HL-60 (cell line): ENCODE data around the gene OR6X1.

Experiments
- DNase-seq, 2 experiments: peaks; one replicate each; pipeline ENCODE4 v3.0.0-alpha.2; 2010 to 2020; ENCODE audit warnings: low read depth in 1 of 2, low spot score in 1 of 2
- H3K27ac ChIP-seq: fragments of 250-450 bp; sonication (Bioruptor Pico); replicated peaks from 2 replicates; pipeline ENCODE4 v1.5.1; 2020; ENCODE audit warnings: mild to moderate bottlenecking, moderate library complexity
- H3K27me3 ChIP-seq: fragments of 250-450 bp; sonication (Bioruptor Pico); 2 replicates; pipeline ENCODE4 v1.5.1; 2021; ENCODE audit warnings: mild to moderate bottlenecking, moderate library complexity; ENCODE audit not compliant: insufficient read depth, poor library complexity, severe bottlenecking
- H3K4me3 ChIP-seq: replicated peaks from 2 replicates; pipeline ENCODE4 v1.5.1; 2011; ENCODE audit warnings: mild to moderate bottlenecking, control low read depth, low read length; ENCODE audit not compliant: insufficient read depth
- GABPA ChIP-seq: IDR thresholded peaks from 2 replicates; pipeline ENCODE4 v1.6.1; 2012; ENCODE audit warnings: low read depth
- POLR2AphosphoS5 ChIP-seq: IDR thresholded peaks from 2 replicates; pipeline ENCODE4 v1.6.1; 2012; ENCODE audit warnings: low read depth
- REST ChIP-seq: IDR thresholded peaks from 2 replicates; pipeline ENCODE4 v1.6.1; 2012; ENCODE audit warnings: low read depth; ENCODE audit not compliant: insufficient replicate concordance
- SPI1 ChIP-seq: IDR thresholded peaks from 2 replicates; pipeline ENCODE4 v1.6.1; 2012; ENCODE audit warnings: low read depth, mild to moderate bottlenecking, borderline replicate concordance
- long read RNA-seq: library from polyadenylated mRNA; unstranded; transcript quantifications from one replicate; pipeline ENCODE4 v2.0.0, GENCODE V29; 2020
- TF ChIP-seq, protein P1 (sequence below): IDR thresholded peaks from one replicate; pipeline ENCODE4 v1.5.1; 2011; ENCODE audit warnings: low read length, control low read depth, inconsistent platforms; ENCODE audit not compliant: insufficient read depth

Gene OR6X1
- long read RNA-seq, result 0 reads

DNA sequence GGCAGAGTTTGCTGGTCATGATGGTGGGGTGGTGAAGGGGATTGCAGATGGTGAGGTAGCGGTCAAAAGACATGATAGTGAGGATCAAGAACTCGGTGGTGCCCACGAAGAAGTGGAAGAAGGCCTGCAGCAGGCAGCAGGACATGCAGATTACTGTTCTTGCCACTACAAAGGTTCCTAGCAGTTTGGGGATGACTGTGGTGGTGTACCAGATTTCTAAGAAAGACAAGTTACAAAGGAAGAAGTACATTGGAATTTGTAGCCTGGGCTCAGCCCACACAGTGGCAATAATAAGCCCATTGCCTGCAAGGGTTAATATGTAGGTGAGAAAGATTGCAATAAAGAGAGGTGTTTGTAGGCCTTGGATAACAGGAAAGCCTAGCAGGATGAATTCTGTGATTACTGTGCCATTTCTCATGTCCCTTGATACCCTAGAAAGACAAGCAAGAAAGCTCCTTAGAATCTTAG lies at the start of gene OR6X1:
Gene OR6X1, minus strand, starts transcription at position 418 of the 468 bp plus-strand sequence. Its CDS starts 0 bp downstream, at position 418.
- no peaks in the 10 kb centered on the region for H3K27me3 ChIP-seq
- no peak within 1 kb of the TSS for H3K27ac ChIP-seq
- DNase-seq, result no peak
- no peak within 1 kb of the TSS for H3K4me3 ChIP-seq
- no peak for TF ChIP-seq SPI1
- TF ChIP-seq, protein P1, sequence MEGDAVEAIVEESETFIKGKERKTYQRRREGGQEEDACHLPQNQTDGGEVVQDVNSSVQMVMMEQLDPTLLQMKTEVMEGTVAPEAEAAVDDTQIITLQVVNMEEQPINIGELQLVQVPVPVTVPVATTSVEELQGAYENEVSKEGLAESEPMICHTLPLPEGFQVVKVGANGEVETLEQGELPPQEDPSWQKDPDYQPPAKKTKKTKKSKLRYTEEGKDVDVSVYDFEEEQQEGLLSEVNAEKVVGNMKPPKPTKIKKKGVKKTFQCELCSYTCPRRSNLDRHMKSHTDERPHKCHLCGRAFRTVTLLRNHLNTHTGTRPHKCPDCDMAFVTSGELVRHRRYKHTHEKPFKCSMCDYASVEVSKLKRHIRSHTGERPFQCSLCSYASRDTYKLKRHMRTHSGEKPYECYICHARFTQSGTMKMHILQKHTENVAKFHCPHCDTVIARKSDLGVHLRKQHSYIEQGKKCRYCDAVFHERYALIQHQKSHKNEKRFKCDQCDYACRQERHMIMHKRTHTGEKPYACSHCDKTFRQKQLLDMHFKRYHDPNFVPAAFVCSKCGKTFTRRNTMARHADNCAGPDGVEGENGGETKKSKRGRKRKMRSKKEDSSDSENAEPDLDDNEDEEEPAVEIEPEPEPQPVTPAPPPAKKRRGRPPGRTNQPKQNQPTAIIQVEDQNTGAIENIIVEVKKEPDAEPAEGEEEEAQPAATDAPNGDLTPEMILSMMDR, result no peak

- no peak for DNase-seq
- Histone ChIP-seq H3K27me3 (peaks cover 2% of the 10 kb centered on the region), H3K27ac (no peak overlapping the region), H3K4me3 (no peak overlapping the region)
- TF ChIP-seq GABPA (no peak), SPI1 (no peak)
- TF ChIP-seq, protein P1, result no peak
These were observed 47.4 kb upstream of the OR6X1 start for GRCh38 chr11:123801765-123802164.

- Histone ChIP-seq H3K4me3 (no peak overlapping the region), H3K27ac (no peak overlapping the region), H3K27me3 (no peaks in the 10 kb centered on the region)
- TF ChIP-seq GABPA, result no peak
- no peak for TF ChIP-seq POLR2AphosphoS5
- TF ChIP-seq REST, result no peak
- TF ChIP-seq, protein P1, result no peak
- TF ChIP-seq SPI1, result no peak
- DNase-seq, result no peak
These were observed 45.7 kb upstream of the OR6X1 start for GRCh38 chr11:123800036-123800435.

DNA sequence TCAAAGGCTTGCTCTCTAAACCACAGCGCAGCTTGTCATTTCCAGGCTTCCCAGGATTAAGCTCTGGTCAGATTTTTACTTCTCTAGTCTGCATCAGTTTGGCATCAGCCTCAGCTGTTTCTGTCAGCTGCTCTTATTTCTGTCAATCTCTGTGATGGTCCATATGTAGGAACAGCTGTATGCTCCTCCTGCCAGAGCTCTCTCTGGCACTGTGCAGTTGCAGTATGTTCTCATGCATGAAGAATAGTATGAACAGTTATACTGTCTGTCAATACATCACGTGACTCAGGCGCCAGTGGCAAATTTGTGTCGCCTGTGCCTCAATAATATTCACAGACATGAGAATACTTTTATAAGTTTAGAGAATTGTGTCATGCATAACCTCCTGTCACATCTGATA lies 45.1 kb upstream of the OR6X1 start:
- Histone ChIP-seq H3K27ac (no peak overlapping the region), H3K27me3 (no peaks in the 10 kb centered on the region), H3K4me3 (no peak overlapping the region)
- no peak for TF ChIP-seq SPI1
- no peak for TF ChIP-seq POLR2AphosphoS5
- TF ChIP-seq GABPA, result no peak
- TF ChIP-seq REST, result no peak
- TF ChIP-seq, protein P1, result no peak
- no peak for DNase-seq
